Nephron progenitor cell (in vitro differentiated cells): ENCODE data around the gene TRIM25.
A peak's percentile ranks its signal among the peaks of the same experiment; 100 is the strongest.

ENCODE experiments used
- DNase-seq: peaks from one replicate; pipeline ENCODE4 v3.0.0; 2021
- H3K27ac Mint-ChIP-seq: 2 replicates; pipeline ENCODE4 v1.8.0; 2021; ENCODE audit warnings: mild to moderate bottlenecking, moderate library complexity, mixed read lengths
- H3K27me3 Mint-ChIP-seq: 2 replicates; pipeline ENCODE4 v1.8.0; 2021; ENCODE audit warnings: mild to moderate bottlenecking, low read depth, mixed read lengths; ENCODE audit not compliant: poor library complexity
- H3K36me3 Mint-ChIP-seq: 2 replicates; pipeline ENCODE4 v1.8.0; 2021; ENCODE audit warnings: low read depth, mixed read lengths
- H3K4me1 Mint-ChIP-seq: 2 replicates; pipeline ENCODE4 v1.8.0; 2021; ENCODE audit warnings: mixed read lengths
- H3K4me3 Mint-ChIP-seq: 2 replicates; pipeline ENCODE4 v1.8.0; 2021; ENCODE audit warnings: mild to moderate bottlenecking, moderate library complexity, mixed read lengths
- H3K9me3 Mint-ChIP-seq: 2 replicates; pipeline ENCODE4 v1.8.0; 2021; ENCODE audit warnings: mild to moderate bottlenecking, moderate library complexity, mixed read lengths
- TF ChIP-seq, protein P1 (sequence below): fragments of 200-600 bp; sonication (generic); IDR thresholded peaks from 2 replicates; pipeline ENCODE4 v1.5.0; 2021; ENCODE audit warnings: antibody characterized with exemption

TRIM25 gene

DNA sequence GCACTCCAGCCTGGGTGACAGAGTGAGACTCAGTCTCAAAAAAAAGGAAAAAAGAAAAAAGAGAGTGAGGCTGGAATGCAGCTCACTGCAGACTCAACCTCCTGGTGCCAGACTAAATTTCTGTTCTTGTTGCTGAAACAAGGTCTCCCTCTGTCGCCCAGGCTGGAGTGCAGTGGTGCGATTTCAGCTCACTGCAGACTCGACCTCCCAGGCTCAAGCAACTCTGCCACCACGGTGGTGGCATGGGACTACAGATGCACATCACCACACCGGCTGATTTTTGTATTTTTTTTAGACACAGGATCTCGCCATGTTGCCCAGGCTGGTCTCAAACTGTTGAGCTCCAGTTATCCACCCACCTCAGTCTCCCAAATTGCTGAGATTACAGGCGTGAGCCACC is 34.6 kb downstream of the TRIM25 start:
- no peak for DNase-seq
- TF ChIP-seq, protein P1, sequence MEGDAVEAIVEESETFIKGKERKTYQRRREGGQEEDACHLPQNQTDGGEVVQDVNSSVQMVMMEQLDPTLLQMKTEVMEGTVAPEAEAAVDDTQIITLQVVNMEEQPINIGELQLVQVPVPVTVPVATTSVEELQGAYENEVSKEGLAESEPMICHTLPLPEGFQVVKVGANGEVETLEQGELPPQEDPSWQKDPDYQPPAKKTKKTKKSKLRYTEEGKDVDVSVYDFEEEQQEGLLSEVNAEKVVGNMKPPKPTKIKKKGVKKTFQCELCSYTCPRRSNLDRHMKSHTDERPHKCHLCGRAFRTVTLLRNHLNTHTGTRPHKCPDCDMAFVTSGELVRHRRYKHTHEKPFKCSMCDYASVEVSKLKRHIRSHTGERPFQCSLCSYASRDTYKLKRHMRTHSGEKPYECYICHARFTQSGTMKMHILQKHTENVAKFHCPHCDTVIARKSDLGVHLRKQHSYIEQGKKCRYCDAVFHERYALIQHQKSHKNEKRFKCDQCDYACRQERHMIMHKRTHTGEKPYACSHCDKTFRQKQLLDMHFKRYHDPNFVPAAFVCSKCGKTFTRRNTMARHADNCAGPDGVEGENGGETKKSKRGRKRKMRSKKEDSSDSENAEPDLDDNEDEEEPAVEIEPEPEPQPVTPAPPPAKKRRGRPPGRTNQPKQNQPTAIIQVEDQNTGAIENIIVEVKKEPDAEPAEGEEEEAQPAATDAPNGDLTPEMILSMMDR, result no peak

DNA sequence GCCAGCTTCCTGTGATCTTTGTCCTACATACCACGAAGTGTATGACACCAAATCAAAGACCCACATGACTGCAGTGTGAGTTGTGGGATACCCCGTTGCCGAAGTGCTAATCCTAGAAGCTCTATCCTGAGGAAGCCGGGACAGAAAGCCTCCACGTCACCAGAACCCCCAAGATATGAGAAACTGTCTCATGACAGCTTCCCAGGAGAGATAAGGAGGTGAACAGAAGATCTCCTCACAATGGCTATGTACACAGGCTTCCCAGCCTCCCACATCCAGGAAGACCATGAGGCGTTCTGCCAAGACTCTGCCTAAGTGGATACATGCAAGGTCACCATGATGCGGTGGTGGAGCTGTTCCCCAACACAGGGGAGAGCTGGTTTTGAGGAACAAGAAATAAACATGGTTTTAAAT is 37.1 kb downstream of the TRIM25 start:
- Mint-ChIP-seq H3K9me3 (peaks cover 7% of the 10 kb centered on the region), H3K36me3 (no peaks in the 10 kb centered on the region), H3K27ac (no peak overlapping the region), H3K4me1 (no peaks in the 10 kb centered on the region), H3K4me3 (no peak overlapping the region), H3K27me3 (peaks cover 14% of the 10 kb centered on the region)
- no peak for DNase-seq
- TF ChIP-seq, protein P1, result no peak

More for the DNA sequence above, 34.6 kb downstream of the TRIM25 start:
- H3K9me3 Mint-ChIP-seq, result peaks cover 7% of the 10 kb centered on the region
- no peak overlapping the region for H3K27ac Mint-ChIP-seq
- peaks cover 14% of the 10 kb centered on the region for H3K27me3 Mint-ChIP-seq
- no peak overlapping the region for H3K4me3 Mint-ChIP-seq
- no peaks in the 10 kb centered on the region for H3K36me3 Mint-ChIP-seq
- H3K4me1 Mint-ChIP-seq, result no peaks in the 10 kb centered on the region

DNA sequence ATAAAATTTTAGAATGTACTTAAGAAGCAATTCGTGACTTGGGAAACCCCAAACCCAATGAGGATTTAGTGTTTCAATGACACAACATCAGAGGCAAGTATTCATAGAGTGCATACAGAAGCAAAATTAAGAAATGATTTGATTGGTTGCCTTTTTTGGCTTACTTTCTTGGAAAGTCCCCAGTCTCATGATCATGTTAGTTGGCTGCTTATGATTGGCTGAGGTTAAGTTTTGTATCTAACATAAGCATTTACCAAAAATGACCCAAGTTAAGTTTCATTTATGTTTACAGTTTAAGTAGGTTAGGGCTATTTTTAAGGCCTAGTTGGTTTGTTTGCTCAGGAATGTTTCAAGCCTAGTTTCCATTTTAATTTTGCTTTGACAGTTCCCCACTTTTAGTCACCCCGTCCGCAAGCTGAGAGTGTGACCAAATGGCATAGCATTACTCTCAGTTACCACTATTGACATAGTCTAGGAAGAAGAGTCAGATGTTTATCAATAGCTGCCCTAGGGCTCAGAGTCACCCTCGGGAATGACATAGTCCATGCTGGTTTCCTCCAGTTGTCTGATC is 43.7 kb downstream of the TRIM25 start:
- Mint-ChIP-seq H3K4me3 (no peak overlapping the region), H3K27me3 (peaks cover 4% of the 10 kb centered on the region), H3K4me1 (peaks cover 5% of the 10 kb centered on the region), H3K9me3 (peaks cover 4% of the 10 kb centered on the region), H3K27ac (no peak overlapping the region), H3K36me3 (no peaks in the 10 kb centered on the region)
- DNase-seq, result no peak
- TF ChIP-seq, protein P1, result no peak

DNA sequence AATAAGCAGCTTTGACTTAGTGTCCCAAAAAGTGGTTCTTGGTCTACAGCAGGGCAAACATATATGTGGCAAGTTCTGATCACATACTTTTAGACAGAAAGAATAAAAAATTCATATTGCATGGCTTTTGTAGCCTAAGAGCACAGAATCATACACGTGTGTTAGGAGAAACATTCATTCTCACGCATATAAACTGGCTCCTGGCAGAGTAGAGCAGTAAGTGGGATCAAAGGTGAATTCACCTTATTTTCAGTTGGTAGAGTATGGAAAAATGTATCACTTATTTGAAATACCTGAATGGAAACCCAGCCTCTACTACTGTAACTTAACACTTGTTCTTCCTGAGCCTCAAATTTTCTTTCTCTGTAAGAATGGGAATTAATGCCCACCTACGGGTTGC is 45.1 kb downstream of the TRIM25 start:
- Mint-ChIP-seq H3K36me3 (no peaks in the 10 kb centered on the region), H3K27me3 (no peaks in the 10 kb centered on the region), H3K4me1 (peaks cover 13% of the 10 kb centered on the region), H3K4me3 (no peak overlapping the region), H3K27ac (no peak overlapping the region), H3K9me3 (peaks cover 4% of the 10 kb centered on the region)
- TF ChIP-seq, protein P1, result no peak
- no peak for DNase-seq

DNA sequence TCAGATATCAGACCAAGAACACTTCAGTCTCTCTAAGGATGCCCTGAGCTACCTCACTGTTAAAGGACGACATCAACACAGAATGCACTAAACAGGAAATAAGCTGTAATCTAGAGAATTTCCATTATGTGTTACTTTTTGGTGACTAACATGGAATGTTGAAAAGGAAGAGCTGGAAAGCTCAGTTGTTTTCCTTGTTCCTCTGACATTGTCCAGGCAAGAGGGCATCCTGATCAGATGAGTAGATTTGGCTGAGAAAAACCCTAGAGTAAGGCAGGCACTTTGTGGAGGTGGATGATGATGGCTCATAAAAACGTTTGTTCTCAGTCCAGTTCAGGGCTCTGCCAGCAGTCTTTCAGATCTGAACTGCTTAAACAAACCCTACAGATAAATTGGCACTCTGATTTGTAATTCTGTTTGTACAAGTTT is 45.9 kb downstream of the TRIM25 start:
- TF ChIP-seq, protein P1, result no peak
- H3K36me3 Mint-ChIP-seq, result no peaks in the 10 kb centered on the region
- DNase-seq, result no peak
- peaks cover 4% of the 10 kb centered on the region for H3K9me3 Mint-ChIP-seq
- no peak overlapping the region for H3K4me3 Mint-ChIP-seq
- no peaks in the 10 kb centered on the region for H3K27me3 Mint-ChIP-seq
- H3K4me1 Mint-ChIP-seq, result peaks cover 20% of the 10 kb centered on the region
- H3K27ac Mint-ChIP-seq, result no peak overlapping the region

DNA sequence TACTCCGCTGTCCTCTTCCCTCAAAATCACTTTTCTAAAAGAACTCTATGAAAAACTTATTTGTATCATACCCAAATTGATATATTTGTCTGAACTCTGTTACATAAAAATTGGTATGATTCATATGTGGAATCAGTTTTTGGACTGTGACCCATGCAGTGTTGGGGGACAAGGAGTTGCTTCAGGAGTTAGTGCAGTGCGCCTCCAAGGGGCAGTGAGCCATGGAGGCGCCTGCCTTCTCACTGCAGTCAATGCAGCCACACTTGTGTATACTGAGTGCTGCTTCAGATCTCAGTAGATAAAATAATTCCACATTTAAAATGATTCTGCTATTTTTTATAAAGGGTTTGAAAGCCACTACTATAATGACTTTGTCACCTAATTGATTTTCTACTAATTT is 47.4 kb downstream of the TRIM25 start:
- Mint-ChIP-seq H3K4me1 (peaks cover 23% of the 10 kb centered on the region), H3K27me3 (no peaks in the 10 kb centered on the region), H3K9me3 (peaks cover 4% of the 10 kb centered on the region), H3K36me3 (no peaks in the 10 kb centered on the region), H3K4me3 (no peak overlapping the region), H3K27ac (no peak overlapping the region)
- TF ChIP-seq, protein P1, result no peak
- peak; percentile 8 for DNase-seq
